MM.1S (cell line): Measurements from ENCODE around the gene COL2A1.
A peak's percentile ranks its signal among the peaks of the same experiment; 100 is the strongest.

ENCODE experiments used
- DNase-seq: peaks from one replicate; pipeline ENCODE4 v3.0.0-alpha.2; 2015
- H2AFZ ChIP-seq: fragments of 300-600 bp; sonication (generic); 2 replicates; pipeline ENCODE4 v1.6.0; 2016; ENCODE audit warnings: antibody characterized with exemption, low read length
- H3F3A ChIP-seq: fragments of 300-600 bp; sonication (generic); 2 replicates; pipeline ENCODE4 v1.6.1; 2016; ENCODE audit warnings: mild to moderate bottlenecking, antibody characterized with exemption, low read length, moderate library complexity, mixed read lengths; ENCODE audit not compliant: insufficient read depth
- H3K27ac ChIP-seq: fragments of 300-600 bp; sonication (generic); 2 replicates; pipeline ENCODE4 v1.5.1; 2016; ENCODE audit warnings: mild to moderate bottlenecking, low read length
- H3K27me3 ChIP-seq: fragments of 300-600 bp; sonication (generic); replicated peaks from 2 replicates; pipeline ENCODE4 v1.6.0; 2016; ENCODE audit warnings: low read length; ENCODE audit not compliant: insufficient read depth
- H3K36me3 ChIP-seq: fragments of 300-600 bp; sonication (generic); replicated peaks from 2 replicates; pipeline ENCODE4 v1.6.1; 2016; ENCODE audit warnings: mild to moderate bottlenecking, low read length, mixed read lengths; ENCODE audit not compliant: insufficient read depth
- H3K4me1 ChIP-seq: fragments of 300-600 bp; sonication (generic); 2 replicates; pipeline ENCODE4 v1.6.1; 2016; ENCODE audit warnings: low read length, mixed read lengths
- H3K4me2 ChIP-seq: fragments of 300-600 bp; sonication (generic); 2 replicates; pipeline ENCODE4 v1.6.0; 2016; ENCODE audit warnings: low read depth, low read length
- H3K4me3 ChIP-seq: fragments of 300-600 bp; sonication (generic); 2 replicates; pipeline ENCODE4 v1.5.1; 2016; ENCODE audit warnings: low read length, mixed read lengths
- H3K79me2 ChIP-seq: fragments of 300-600 bp; sonication (generic); 2 replicates; pipeline ENCODE4 v1.6.1; 2016; ENCODE audit warnings: mixed run types, low read length, mixed read lengths
- H3K9ac ChIP-seq: fragments of 300-600 bp; sonication (generic); 2 replicates; pipeline ENCODE4 v1.6.1; 2016; ENCODE audit warnings: low read length, mixed read lengths
- H3K9me2 ChIP-seq: fragments of 300-600 bp; sonication (generic); replicated peaks from 2 replicates; pipeline ENCODE4 v1.6.1; 2016; ENCODE audit warnings: mild to moderate bottlenecking, low read length, mixed read lengths; ENCODE audit not compliant: insufficient read depth
- H3K9me3 ChIP-seq: fragments of 300-600 bp; sonication (generic); replicated peaks from 2 replicates; pipeline ENCODE4 v1.6.1; 2016; ENCODE audit warnings: mild to moderate bottlenecking, low read length, mixed read lengths; ENCODE audit not compliant: insufficient read depth
- H4K20me1 ChIP-seq: fragments of 300-600 bp; sonication (generic); 2 replicates; pipeline ENCODE4 v1.6.1; 2016; ENCODE audit warnings: mild to moderate bottlenecking, low read length, moderate library complexity, mixed read lengths; ENCODE audit not compliant: insufficient read depth
- EZH2 ChIP-seq: fragments of 300-600 bp; sonication (generic); optimal IDR thresholded peaks from 2 replicates; pipeline ENCODE3; 2017; ENCODE audit warnings: low read depth, mild to moderate bottlenecking, antibody characterized with exemption, low read length, mixed read lengths
- EZH2phosphoT487 ChIP-seq: fragments of 300-600 bp; sonication (generic); IDR thresholded peaks from 2 replicates; pipeline ENCODE4 v1.6.1; 2018; ENCODE audit warnings: antibody characterized with exemption, low read length
- TF ChIP-seq, protein P1 (sequence below): fragments of 300-600 bp; sonication (generic); IDR thresholded peaks from 2 replicates; pipeline ENCODE4 v1.5.1; 2016; ENCODE audit warnings: antibody characterized with exemption, low read length, mixed read lengths

The COL2A1 gene

DNA sequence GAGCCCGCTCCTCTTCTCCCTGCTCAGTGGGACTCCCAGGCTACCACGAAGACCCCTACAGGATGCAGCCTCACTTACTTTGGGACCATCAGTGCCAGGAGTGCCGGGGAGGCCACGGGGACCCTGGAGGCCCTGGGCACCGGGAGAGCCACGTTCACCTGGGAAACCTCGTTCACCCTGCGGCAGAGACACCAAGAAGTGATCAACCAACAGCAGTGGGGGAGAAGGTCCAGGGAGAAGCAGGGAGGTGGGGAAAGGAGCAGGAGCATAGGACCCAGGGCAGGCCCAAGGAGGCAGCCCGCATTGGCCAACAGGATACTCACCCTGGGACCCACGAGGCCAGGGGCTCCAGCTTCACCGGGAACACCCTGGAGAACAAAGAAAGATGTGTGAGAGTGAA lies 21.5 kb downstream of the COL2A1 start:
- Histone ChIP-seq H4K20me1 (no peaks in the 10 kb centered on the region), H3K9me2 (no peaks in the 10 kb centered on the region), H3K27ac (no peak overlapping the region), H3K9ac (no peak overlapping the region), H3K36me3 (no peaks in the 10 kb centered on the region), H3K79me2 (no peaks in the 10 kb centered on the region), H3K4me2 (peak overlapping the region; percentile 73), H3F3A (no peaks in the 10 kb centered on the region), H3K9me3 (no peaks in the 10 kb centered on the region), H3K4me3 (no peak overlapping the region), H3K27me3 (no peaks in the 10 kb centered on the region), H3K4me1 (peaks cover 17% of the 10 kb centered on the region), H2AFZ (no peak overlapping the region; the same call in 1 of the 2 replicates)
- DNase-seq, result no peak
- TF ChIP-seq EZH2phosphoT487, result no peak
- TF ChIP-seq, protein P1, sequence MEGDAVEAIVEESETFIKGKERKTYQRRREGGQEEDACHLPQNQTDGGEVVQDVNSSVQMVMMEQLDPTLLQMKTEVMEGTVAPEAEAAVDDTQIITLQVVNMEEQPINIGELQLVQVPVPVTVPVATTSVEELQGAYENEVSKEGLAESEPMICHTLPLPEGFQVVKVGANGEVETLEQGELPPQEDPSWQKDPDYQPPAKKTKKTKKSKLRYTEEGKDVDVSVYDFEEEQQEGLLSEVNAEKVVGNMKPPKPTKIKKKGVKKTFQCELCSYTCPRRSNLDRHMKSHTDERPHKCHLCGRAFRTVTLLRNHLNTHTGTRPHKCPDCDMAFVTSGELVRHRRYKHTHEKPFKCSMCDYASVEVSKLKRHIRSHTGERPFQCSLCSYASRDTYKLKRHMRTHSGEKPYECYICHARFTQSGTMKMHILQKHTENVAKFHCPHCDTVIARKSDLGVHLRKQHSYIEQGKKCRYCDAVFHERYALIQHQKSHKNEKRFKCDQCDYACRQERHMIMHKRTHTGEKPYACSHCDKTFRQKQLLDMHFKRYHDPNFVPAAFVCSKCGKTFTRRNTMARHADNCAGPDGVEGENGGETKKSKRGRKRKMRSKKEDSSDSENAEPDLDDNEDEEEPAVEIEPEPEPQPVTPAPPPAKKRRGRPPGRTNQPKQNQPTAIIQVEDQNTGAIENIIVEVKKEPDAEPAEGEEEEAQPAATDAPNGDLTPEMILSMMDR, result no peak
- no peak for TF ChIP-seq EZH2

DNA sequence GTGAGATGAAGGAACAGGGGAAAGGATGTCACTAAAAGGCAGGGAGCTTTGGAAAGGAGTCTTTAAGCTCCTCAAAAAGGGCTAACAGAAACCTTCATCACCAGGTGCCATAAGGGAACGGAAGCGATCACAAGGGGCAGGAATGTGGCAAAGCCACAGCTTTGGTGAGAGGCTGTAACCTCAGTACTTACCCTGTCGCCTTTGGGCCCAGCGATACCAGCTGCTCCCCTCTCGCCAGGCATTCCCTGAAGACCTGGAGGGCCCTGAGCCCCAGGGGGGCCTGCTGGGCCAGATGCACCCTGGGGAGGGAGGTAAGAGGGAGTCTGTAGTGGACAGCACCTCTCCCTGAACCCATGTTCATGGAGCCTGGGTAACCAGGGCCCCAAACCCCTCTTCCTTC lies 22.0 kb downstream of the COL2A1 start:
- Histone ChIP-seq H3K36me3 (no peaks in the 10 kb centered on the region), H3F3A (no peaks in the 10 kb centered on the region), H2AFZ (peak overlapping the region; percentile 53; the same call in 1 of the 2 replicates), H3K4me2 (peak overlapping the region; percentile 73), H3K27me3 (no peaks in the 10 kb centered on the region), H3K4me3 (no peak overlapping the region), H3K9me3 (no peaks in the 10 kb centered on the region), H3K4me1 (peaks cover 17% of the 10 kb centered on the region), H3K9me2 (no peaks in the 10 kb centered on the region), H4K20me1 (no peaks in the 10 kb centered on the region), H3K9ac (peak overlapping the region; percentile 12; the same call in 1 of the 2 replicates), H3K79me2 (no peaks in the 10 kb centered on the region), H3K27ac (peak overlapping the region; percentile 11; the same call in 1 of the 2 replicates)
- no peak for TF ChIP-seq EZH2phosphoT487
- TF ChIP-seq, protein P1, result no peak
- TF ChIP-seq EZH2, result no peak
- DNase-seq, result peak; percentile 85

DNA sequence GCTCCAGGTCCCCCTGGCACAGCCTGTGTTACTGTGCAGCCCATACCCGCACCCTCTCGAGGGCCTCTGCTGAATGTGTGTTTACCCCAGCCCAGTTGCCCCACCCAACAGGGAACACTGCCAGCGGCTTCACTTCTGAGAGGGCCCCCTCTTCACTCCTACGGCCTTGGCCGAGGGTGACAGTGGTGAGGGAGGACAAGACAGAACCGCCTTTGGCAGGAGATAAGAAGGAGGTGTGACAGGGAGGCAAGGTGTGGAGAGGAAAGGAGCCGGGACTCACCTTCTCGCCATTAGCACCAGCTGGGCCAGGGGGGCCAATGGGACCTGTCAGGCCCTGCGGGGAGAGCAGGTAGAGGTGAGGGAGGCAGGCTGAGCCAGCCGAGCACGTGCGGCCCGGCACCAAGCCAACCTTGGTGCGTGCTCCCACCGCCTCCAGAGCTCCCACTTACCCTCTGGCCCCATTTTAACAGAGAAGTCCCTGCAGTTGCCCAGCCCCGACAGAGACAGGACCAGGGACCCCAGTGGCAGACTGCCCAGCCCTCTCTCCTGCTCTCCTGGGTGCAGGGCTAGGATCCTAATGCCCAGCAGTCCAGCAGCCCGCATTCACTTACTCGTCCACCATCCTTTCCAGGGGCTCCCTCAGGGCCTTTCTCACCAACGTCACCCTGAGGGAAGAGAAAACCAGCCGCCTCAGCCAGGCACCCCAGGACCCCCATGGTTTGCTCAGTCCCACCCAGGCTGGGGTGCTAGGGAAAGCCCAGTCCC lies 22.6 kb downstream of the COL2A1 start:
- no peak for DNase-seq
- peak overlapping the region; percentile 73 for H3K4me2 ChIP-seq
- peaks cover 17% of the 10 kb centered on the region for H3K4me1 ChIP-seq
- no peaks in the 10 kb centered on the region for H3F3A ChIP-seq
- H2AFZ ChIP-seq, result 0 out of 2 replicates have a peak overlapping the region, but pooled peaks have one; percentile 53
- no peaks in the 10 kb centered on the region for H4K20me1 ChIP-seq
- H3K9ac ChIP-seq, result peak overlapping the region; percentile 12; the same call in 1 of the 2 replicates
- H3K9me3 ChIP-seq, result no peaks in the 10 kb centered on the region
- H3K9me2 ChIP-seq, result no peaks in the 10 kb centered on the region
- H3K36me3 ChIP-seq, result no peaks in the 10 kb centered on the region
- H3K27ac ChIP-seq, result no peak overlapping the region; the same call in 1 of the 2 replicates
- H3K4me3 ChIP-seq, result no peak overlapping the region
- H3K79me2 ChIP-seq, result no peaks in the 10 kb centered on the region
- no peaks in the 10 kb centered on the region for H3K27me3 ChIP-seq
- TF ChIP-seq EZH2 (no peak), EZH2phosphoT487 (no peak)
- TF ChIP-seq, protein P1, result no peak
